ENCODE data around the gene CLCN2. TPM values are rescaled to one million over a fixed set of nuclear protein-coding genes. Genes with fewer than 3 reads are reported as not detected.
A peak's percentile ranks its signal among the peaks of the same experiment; 100 is the strongest.

CLCN2 gene
- total RNA-seq, 1 donor from 2014 or later = 8.1 TPM

GRCh38 chr3:184335291-184335660 is 26.1 kb downstream of the CLCN2 start:
- no peak for TF ChIP-seq POLR2A (IDR thresholded peaks at IDR 0.05)
- TF ChIP-seq, protein P1, sequence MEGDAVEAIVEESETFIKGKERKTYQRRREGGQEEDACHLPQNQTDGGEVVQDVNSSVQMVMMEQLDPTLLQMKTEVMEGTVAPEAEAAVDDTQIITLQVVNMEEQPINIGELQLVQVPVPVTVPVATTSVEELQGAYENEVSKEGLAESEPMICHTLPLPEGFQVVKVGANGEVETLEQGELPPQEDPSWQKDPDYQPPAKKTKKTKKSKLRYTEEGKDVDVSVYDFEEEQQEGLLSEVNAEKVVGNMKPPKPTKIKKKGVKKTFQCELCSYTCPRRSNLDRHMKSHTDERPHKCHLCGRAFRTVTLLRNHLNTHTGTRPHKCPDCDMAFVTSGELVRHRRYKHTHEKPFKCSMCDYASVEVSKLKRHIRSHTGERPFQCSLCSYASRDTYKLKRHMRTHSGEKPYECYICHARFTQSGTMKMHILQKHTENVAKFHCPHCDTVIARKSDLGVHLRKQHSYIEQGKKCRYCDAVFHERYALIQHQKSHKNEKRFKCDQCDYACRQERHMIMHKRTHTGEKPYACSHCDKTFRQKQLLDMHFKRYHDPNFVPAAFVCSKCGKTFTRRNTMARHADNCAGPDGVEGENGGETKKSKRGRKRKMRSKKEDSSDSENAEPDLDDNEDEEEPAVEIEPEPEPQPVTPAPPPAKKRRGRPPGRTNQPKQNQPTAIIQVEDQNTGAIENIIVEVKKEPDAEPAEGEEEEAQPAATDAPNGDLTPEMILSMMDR (IDR thresholded peaks at IDR 0.05) = no peak
- no peaks in the 10 kb centered on the region for H3K9me3 ChIP-seq
- H3K27ac ChIP-seq = peak overlapping the region; percentile 97
- H3K36me3 ChIP-seq = peaks cover 0 to 48% of the 10 kb centered on the region in 2 donors
- no peak for DNase-seq (ENCODE audit: extremely low spot score in 2 of 2)
- H3K4me3 ChIP-seq = peak overlapping the region; percentile 76 to 85
- H3K27me3 ChIP-seq = no peaks in the 10 kb centered on the region
- H3K4me1 ChIP-seq = peaks cover 48% of the 10 kb centered on the region
- intact Hi-C loops (cut with DNase I) = loop anchor here (10.0 kb wide), 1 partner anchor 150 kb away; the partner anchor contains the start of gene ABCF3

DNA sequence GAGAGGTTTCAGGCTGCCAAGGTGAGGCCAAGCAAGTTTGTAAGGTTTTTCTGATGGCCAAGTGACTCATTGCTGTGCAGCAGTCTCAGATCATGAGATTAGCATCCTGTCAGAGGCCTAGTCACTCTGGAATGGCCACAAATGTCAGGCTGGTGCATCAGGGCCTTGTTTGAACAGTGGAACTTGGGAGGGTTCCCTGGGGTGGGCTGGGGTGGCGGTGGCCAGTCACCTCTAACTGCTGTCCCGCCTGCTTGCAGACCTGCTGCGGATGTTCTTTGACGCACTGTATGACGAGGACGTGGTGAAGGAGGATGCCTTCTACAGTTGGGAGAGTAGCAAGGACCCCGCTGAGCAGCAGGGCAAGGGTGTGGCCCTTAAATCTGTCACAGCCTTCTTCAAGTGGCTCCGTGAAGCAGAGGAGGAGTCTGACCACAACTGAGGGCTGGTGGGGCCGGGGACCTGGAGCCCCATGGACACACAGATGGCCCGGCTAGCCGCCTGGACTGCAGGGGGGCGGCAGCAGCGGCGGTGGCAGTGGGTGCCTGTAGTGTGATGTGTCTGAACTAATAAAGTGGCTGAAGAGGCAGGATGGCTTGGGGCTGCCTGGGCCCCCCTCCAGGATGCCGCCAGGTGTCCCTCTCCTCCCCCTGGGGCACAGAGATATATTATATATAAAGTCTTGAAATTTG is 26.8 kb downstream of the CLCN2 start:
- Histone ChIP-seq H3K27me3 (no peaks in the 10 kb centered on the region), H3K27ac (peak overlapping the region; percentile 97), H3K36me3 (peaks cover 0 to 54% of the 10 kb centered on the region in 2 donors), H3K4me1 (peaks cover 46% of the 10 kb centered on the region), H3K9me3 (no peaks in the 10 kb centered on the region), H3K4me3 (no peak overlapping the region)
- TF ChIP-seq, protein P1 (IDR thresholded peaks at IDR 0.05) = no peak
- peak in 1 of 2 donors; percentile 22 for TF ChIP-seq POLR2AphosphoS5 (IDR thresholded peaks at IDR 0.05; ENCODE audit: insufficient read depth in 1 of 2, low read depth in 1 of 2)
- DNase-seq (ENCODE audit: extremely low spot score in 2 of 2) = no peak
- intact Hi-C loops (cut with DNase I) = loop anchor here (10.0 kb wide), 1 partner anchor 150 kb away; the partner anchor contains the start of gene ABCF3

DNA sequence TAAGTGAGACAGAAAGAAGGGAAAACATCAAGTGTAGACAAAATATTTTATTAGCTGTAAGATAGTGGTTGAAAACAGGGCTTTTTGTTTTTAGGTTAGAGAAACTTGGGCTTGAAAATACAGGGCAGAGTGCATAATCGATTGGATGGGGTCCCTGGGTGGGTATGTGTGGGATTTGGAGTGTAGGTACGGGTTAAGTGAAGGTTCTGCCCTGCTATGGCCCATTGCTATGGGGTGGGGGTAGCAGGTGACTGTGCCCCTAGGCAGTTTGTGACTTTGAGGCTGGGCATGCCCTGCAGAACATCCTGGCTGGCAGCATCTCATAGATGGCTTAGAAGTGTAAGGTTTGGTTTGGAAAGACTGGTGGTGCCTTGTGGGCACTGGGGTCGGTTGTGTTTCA is 27.7 kb downstream of the CLCN2 start:
- Histone ChIP-seq H3K4me1 (peaks cover 37% of the 10 kb centered on the region), H3K4me3 (no peak overlapping the region), H3K9me3 (no peaks in the 10 kb centered on the region), H3K36me3 (peaks cover 0 to 63% of the 10 kb centered on the region in 2 donors), H3K27ac (peak overlapping the region; percentile 0), H3K27me3 (no peaks in the 10 kb centered on the region)
- DNase-seq (ENCODE audit: extremely low spot score in 2 of 2) = no peak
- intact Hi-C loops (cut with DNase I) = loop anchor here (10.0 kb wide), 1 partner anchor 149 kb away; the partner anchor contains the start of gene ABCF3
- no peak for TF ChIP-seq POLR2A (IDR thresholded peaks at IDR 0.05)
- TF ChIP-seq POLR2AphosphoS5 (IDR thresholded peaks at IDR 0.05; ENCODE audit: insufficient read depth in 1 of 2, low read depth in 1 of 2) = no peak

DNA sequence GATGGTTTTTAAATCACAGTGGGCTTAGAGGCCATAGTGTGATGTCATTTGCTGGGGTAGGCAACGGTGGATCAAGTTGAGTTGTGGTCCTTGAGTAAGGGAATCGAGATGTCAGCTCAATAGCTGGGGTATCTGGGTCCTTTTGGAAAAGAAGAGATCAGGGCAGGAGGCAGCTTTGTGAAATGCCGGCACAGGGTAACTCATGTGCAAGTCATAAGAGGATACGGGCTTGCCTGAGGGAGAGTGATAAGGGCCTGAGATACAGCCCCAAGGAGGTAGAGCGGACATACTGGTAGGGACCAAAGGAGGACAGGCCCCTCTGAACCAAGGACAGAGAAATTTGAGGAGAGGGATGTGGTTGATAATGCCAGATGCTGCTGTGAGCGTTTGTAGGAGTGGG is 28.2 kb downstream of the CLCN2 start:
- Histone ChIP-seq H3K9me3 (no peaks in the 10 kb centered on the region), H3K27ac (peak overlapping the region; percentile 47), H3K36me3 (peaks cover 0 to 68% of the 10 kb centered on the region in 2 donors), H3K27me3 (no peaks in the 10 kb centered on the region), H3K4me3 (no peak overlapping the region), H3K4me1 (peaks cover 32% of the 10 kb centered on the region)
- TF ChIP-seq, protein P1 (IDR thresholded peaks at IDR 0.05) = no peak
- TF ChIP-seq POLR2AphosphoS5 (IDR thresholded peaks at IDR 0.05; ENCODE audit: insufficient read depth in 1 of 2, low read depth in 1 of 2) = no peak
- no peak for TF ChIP-seq POLR2A (IDR thresholded peaks at IDR 0.05)
- intact Hi-C loops (cut with DNase I) = loop anchor here (10.0 kb wide), 1 partner anchor 148 kb away; the partner anchor contains the start of gene ABCF3
- DNase-seq (ENCODE audit: extremely low spot score in 2 of 2) = no peak

DNA sequence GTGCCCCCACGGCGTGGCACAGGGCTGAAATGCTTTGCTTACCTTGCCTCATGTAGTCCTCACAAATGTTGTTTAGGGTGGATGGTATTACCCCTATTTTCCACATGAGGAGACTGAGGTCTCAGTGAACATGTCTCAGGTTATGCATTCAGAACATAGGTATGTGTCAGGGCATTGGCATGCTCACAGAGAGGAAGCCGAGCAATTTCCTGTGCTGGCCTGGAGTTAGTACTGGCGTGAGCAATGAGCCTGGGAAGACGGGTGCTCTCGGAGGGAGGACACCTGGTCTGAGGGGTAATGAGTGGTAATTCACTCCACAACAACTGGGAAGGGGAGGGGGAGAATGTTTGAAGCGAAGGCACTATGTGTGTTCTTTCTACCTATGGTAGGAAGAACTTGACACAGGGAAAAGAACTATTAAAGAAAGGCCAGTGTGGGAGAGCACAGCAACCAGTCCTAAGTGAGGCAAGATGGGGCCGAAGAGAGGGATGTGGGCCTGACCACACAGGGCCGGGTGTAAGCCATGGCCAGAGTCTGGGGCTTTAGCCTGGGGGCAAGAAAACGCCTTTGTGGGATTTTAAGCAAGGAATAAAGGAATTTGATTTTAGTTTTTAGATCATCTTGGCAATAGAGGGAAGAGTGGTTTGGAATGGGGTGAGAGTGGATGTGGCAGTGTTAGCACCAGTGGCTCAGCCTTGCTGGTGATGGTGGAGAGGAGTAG is 28.9 kb downstream of the CLCN2 start:
- H3K27me3 ChIP-seq = no peaks in the 10 kb centered on the region
- DNase-seq (ENCODE audit: extremely low spot score in 2 of 2) = no peak
- peaks cover 25% of the 10 kb centered on the region for H3K4me1 ChIP-seq
- intact Hi-C loops (cut with DNase I) = loop anchor here (10.0 kb wide), 1 partner anchor 148 kb away; the partner anchor contains the start of gene ABCF3
- H3K36me3 ChIP-seq = peaks cover 4 to 75% of the 10 kb centered on the region in 2 donors
- TF ChIP-seq POLR2A (IDR thresholded peaks at IDR 0.05) = no peak
- TF ChIP-seq POLR2AphosphoS5 (IDR thresholded peaks at IDR 0.05; ENCODE audit: insufficient read depth in 1 of 2, low read depth in 1 of 2) = no peak
- TF ChIP-seq, protein P1 (IDR thresholded peaks at IDR 0.05) = no peak
- H3K9me3 ChIP-seq = no peaks in the 10 kb centered on the region
- H3K4me3 ChIP-seq = no peak overlapping the region
- peak overlapping the region; percentile 47 for H3K27ac ChIP-seq

Measured in vagina (tissue), 2 donors.